ENCODE data around the gene POU2F3. TPM values are rescaled to one million over a fixed set of nuclear protein-coding genes. Genes with fewer than 3 reads are reported as not detected.

The POU2F3 gene
- total and polyA plus RNA-seq, 3 donors from 2014 or later = 0.16 to 0.49 (median 0.31) TPM

GRCh38 chr11:120220747-120221037, 19.2 kb upstream of the POU2F3 start:
- intact Hi-C loops (cut with DNase I; ENCODE audit: low total_unique reads) = no loop called here
- peaks cover 12% of the 10 kb centered on the region for H3K4me1 ChIP-seq
- H3K36me3 ChIP-seq (ENCODE audit: low read depth, missing control alignments) = no peaks in the 10 kb centered on the region
- no peak for DNase-seq
- WGBS, 2 donors = 91 to 93% methylated on average over 4 of the region's 4 CpGs
- H3K27me3 ChIP-seq = no peaks in the 10 kb centered on the region
- no peak overlapping the region for H3K27ac ChIP-seq
- TF ChIP-seq, protein P1, sequence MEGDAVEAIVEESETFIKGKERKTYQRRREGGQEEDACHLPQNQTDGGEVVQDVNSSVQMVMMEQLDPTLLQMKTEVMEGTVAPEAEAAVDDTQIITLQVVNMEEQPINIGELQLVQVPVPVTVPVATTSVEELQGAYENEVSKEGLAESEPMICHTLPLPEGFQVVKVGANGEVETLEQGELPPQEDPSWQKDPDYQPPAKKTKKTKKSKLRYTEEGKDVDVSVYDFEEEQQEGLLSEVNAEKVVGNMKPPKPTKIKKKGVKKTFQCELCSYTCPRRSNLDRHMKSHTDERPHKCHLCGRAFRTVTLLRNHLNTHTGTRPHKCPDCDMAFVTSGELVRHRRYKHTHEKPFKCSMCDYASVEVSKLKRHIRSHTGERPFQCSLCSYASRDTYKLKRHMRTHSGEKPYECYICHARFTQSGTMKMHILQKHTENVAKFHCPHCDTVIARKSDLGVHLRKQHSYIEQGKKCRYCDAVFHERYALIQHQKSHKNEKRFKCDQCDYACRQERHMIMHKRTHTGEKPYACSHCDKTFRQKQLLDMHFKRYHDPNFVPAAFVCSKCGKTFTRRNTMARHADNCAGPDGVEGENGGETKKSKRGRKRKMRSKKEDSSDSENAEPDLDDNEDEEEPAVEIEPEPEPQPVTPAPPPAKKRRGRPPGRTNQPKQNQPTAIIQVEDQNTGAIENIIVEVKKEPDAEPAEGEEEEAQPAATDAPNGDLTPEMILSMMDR (IDR thresholded peaks at IDR 0.05) = no peak
- no peak for TF ChIP-seq POLR2A (IDR thresholded peaks at IDR 0.05)
- H3K9me3 ChIP-seq = no peaks in the 10 kb centered on the region
- no peak overlapping the region for H3K4me3 ChIP-seq

DNA sequence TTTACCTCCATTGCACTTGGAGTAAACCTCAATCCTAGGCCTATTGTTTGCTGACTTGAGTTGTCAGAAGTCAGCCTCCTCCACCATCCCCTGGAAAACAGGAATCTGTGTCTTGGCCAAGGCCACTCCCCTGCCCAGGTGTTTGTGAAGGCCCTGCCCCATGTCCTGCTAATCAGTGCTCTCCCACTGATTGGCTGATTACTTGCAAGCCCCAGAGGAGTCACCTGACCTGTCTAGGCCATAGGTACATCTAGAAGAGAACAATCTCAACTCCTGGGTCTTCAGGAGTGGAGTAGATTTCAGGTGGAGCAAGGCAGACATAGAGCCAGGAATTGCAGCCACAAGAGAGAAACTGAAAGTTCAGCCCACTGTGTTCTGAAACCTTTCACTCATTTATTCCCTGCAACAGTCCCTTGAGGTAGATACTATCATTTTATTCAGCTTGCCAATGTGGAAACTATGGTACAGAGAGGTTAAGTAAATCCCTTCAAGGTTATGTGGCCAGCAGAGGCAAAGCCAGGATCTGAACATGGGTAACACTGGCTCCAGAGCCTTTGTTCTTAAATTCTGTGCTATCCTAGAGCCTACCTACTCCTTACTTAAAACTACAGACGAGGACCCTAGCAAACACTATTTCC, 18.7 kb upstream of the POU2F3 start:
- Histone ChIP-seq H3K4me3 (no peak overlapping the region), H3K27me3 (no peaks in the 10 kb centered on the region), H3K4me1 (peaks cover 12% of the 10 kb centered on the region), H3K27ac (no peak overlapping the region), H3K9me3 (no peaks in the 10 kb centered on the region), H3K36me3 (ENCODE audit: low read depth, missing control alignments) (no peaks in the 10 kb centered on the region)
- intact Hi-C loops (cut with DNase I; ENCODE audit: low total_unique reads) = no loop called here
- no peak for DNase-seq
- 96 to 100% methylated on average over 1 of the region's 1 CpG for WGBS, 2 donors
- TF ChIP-seq POLR2A (IDR thresholded peaks at IDR 0.05) = no peak
- TF ChIP-seq, protein P1 (IDR thresholded peaks at IDR 0.05) = no peak

DNA sequence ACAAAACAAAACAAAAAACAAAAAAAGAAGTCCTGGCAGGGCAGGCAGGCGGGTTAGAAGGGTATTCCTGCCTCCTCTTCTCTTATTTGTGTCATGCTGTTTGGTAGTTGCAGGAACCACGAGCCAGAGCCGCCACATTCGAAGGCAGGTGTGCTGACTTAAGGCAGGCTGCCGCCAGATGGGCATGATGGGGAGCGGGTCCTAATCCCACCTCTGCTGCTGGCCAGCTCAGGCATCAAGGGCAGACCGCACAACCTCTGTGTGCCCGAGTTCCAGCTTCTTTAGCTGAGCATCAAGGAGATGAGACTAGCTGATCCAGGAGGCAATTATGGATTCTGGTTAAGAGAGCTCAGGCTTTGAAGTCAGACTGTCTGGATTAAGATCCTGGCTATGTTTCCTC, 17.0 kb upstream of the POU2F3 start:
- intact Hi-C loops (cut with DNase I; ENCODE audit: low total_unique reads) = no loop called here
- no peak for TF ChIP-seq POLR2A (IDR thresholded peaks at IDR 0.05)
- TF ChIP-seq, protein P1 (IDR thresholded peaks at IDR 0.05) = no peak
- DNase-seq = no peak
- Histone ChIP-seq H3K27ac (no peak overlapping the region), H3K36me3 (ENCODE audit: low read depth, missing control alignments) (no peaks in the 10 kb centered on the region), H3K4me3 (no peak overlapping the region), H3K9me3 (no peaks in the 10 kb centered on the region), H3K4me1 (peaks cover 12% of the 10 kb centered on the region), H3K27me3 (no peaks in the 10 kb centered on the region)
- 88 to 93% methylated on average over 8 of the region's 8 CpGs for WGBS, 2 donors

- 54 to 60% methylated on average over 1 of the region's 1 CpG for WGBS, 2 donors
- no peaks in the 10 kb centered on the region for H3K9me3 ChIP-seq
- intact Hi-C loops (cut with DNase I; ENCODE audit: low total_unique reads) = no loop called here
- no peak for TF ChIP-seq POLR2A (IDR thresholded peaks at IDR 0.05)
- TF ChIP-seq, protein P1 (IDR thresholded peaks at IDR 0.05) = no peak
- H3K27ac ChIP-seq = no peak overlapping the region
- DNase-seq = no peak
- H3K36me3 ChIP-seq (ENCODE audit: low read depth, missing control alignments) = no peaks in the 10 kb centered on the region
- no peaks in the 10 kb centered on the region for H3K27me3 ChIP-seq
- H3K4me1 ChIP-seq = peaks cover 12% of the 10 kb centered on the region
- H3K4me3 ChIP-seq = no peak overlapping the region
Measured at GRCh38 chr11:120223793-120224192, 16.1 kb upstream of the POU2F3 start.

- DNase-seq = no peak
- no peaks in the 10 kb centered on the region for H3K9me3 ChIP-seq
- intact Hi-C loops (cut with DNase I; ENCODE audit: low total_unique reads) = no loop called here
- TF ChIP-seq, protein P1 (IDR thresholded peaks at IDR 0.05) = no peak
- no peak for TF ChIP-seq POLR2A (IDR thresholded peaks at IDR 0.05)
- H3K36me3 ChIP-seq (ENCODE audit: low read depth, missing control alignments) = no peaks in the 10 kb centered on the region
- H3K4me1 ChIP-seq = peaks cover 10% of the 10 kb centered on the region
- H3K27ac ChIP-seq = no peak overlapping the region
- H3K27me3 ChIP-seq = no peaks in the 10 kb centered on the region
- H3K4me3 ChIP-seq = no peak overlapping the region
- WGBS, 2 donors = 77 to 78% methylated on average over 5 to 6 of the region's 6 CpGs
Measured at GRCh38 chr11:120224361-120224760, 15.6 kb upstream of the POU2F3 start.

Measured in testis (tissue), 3 donors.